ENCODE measurements around the gene ERC2.
"Not testable (repeated sequence)": the region's sequence is repeated elsewhere in the genome, so short reads cannot be mapped to it uniquely, and the experiment has no call there.

The ERC2 gene

DNA sequence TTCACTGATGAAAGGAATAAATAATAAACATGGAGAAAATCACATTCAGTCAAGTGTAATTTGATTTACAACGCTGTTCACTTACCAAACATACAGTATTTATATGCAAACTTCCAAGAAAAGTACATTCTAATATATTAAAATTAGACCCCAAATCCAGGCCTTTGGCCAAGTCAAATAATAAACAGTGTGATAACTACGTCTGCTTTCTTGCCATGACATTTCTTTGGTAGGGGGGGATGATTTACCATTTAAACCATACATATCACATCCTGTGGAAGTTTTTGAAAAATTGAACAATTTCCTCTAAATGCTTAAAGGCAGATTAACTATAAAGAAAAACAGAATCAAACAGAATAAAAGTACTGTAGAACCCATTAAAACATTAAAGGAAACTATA, 613.0 kb downstream of the ERC2 start:
- DNase-seq (ENCODE audit: low spot score) (no peak), FAIRE-seq (no peak)

DNA sequence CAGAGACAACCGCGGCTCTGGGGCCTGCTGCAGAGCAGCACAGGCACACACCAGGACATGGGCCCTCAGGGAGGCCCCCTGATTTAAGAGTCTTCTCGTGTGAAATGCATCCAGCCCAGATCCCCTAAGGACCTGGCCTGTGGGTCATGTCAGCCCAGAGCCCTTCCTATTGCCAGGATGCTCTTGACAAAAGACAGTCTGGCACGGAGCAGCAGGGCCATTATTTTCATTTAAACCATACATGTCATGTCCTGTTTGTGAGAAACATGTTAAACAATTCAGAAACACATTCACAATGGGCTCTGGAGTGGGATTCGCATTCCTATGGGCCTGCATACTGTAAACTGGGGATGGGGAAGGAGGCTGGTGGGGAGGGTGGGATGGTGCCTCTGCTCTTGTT, 613.8 kb downstream of the ERC2 start:
- no peak for FAIRE-seq

DNA sequence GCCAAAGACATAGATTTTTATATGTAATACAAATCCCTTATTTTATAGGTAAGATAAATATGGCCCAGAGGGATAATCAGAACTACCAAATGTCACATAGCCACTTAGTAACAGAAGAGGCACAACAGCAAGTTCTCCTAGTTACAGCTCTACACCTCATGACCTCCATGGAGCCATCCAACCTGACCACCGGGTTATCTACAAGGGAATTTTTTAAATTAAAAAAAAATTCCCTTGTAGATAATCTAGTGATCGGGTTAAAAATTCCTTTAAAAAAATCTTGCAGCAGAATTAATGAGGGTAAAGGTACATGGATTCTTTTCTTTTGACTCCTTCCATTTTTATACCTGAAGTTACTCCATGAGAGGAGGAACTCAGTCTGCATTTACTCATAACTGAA, 615.9 kb downstream of the ERC2 start:
- FAIRE-seq (no peak), DNase-seq (ENCODE audit: low spot score) (no peak)

More for the DNA sequence above, 613.8 kb downstream of the ERC2 start:
- DNase-seq (ENCODE audit: low spot score): no peak

DNA sequence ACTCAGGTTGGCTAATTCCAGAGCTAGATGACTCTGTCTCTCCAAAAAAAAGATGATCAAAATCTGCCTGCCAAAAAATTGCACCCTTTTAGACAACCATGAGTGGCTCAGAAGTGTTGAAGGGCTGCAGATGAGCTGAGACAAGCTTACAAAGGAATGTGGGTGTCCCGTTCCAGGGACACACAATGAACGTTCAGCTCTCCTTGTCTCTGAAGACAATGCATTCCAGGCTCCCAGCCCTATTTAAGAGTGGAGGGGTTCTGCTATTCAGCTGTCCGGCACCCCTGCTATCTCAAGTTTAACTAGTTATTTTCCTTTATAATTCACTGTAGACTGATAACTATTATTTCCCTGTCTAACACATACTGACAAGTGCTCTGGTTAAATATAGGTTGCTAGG, 626.1 kb downstream of the ERC2 start:
- DNase-seq (ENCODE audit: low spot score) (no peak), FAIRE-seq (no peak)

DNA sequence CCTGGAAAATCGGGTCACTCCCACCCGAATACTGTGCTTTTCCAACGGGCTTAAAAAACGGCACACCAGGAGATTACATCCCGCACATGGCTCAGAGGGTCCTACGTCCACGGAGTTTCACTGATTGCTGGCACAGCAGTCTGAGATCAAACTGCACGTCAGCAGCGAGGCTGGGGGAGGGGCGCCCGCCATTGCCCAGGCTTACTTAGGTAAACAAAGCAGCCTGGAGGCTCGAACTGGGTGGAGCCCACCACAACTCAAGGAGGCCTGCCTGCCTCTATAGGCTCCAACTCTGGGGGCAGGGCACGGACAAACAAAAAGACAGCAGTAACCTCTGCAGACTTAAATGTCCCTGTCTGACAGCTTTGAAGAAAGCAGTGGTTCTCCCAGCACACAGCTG, 636.4 kb downstream of the ERC2 start:
- FAIRE-seq; DNase-seq (ENCODE audit: low spot score): not testable (repeated sequence)

DNA sequence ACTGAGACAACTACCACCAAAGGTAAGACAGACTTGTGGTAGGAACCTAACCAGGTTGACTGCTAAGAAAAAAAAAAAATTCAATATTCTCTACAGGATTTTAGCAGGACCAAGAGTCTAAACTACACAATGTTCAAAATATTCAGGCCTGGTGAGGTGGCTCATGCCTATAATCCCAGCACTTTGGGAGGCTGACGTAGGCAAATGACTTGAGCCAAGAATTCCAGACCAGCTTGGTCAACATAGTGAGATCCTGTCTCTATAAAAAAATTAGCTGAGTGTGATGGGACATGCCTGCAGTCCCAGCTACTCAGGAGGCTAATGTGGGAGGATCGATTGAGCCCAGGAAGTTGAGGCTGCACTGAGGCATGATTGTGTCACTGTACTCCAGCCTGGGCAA, 639.6 kb downstream of the ERC2 start:
- DNase-seq (ENCODE audit: low spot score) (no peak), FAIRE-seq (no peak)

DNA sequence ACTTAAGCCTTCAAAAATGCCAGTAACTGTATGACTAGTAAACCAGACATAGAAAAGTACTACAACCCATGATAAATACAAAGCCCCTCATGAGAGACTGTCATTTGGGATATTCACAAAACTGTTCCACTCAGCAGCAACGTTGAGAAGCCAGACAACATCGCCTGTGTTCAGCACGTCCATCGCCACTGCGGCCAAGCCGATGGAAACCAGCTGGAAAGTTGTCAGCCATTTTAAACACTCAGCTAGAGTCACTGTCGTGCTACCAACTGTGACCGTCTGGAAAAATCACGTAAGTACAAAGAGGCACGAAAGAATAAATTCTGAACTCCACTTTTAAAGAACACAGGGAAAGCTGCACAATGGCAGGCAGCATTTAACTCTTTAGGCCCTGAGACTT, 640.5 kb downstream of the ERC2 start:
- no peak for DNase-seq (ENCODE audit: low spot score)
- no peak for FAIRE-seq

DNA sequence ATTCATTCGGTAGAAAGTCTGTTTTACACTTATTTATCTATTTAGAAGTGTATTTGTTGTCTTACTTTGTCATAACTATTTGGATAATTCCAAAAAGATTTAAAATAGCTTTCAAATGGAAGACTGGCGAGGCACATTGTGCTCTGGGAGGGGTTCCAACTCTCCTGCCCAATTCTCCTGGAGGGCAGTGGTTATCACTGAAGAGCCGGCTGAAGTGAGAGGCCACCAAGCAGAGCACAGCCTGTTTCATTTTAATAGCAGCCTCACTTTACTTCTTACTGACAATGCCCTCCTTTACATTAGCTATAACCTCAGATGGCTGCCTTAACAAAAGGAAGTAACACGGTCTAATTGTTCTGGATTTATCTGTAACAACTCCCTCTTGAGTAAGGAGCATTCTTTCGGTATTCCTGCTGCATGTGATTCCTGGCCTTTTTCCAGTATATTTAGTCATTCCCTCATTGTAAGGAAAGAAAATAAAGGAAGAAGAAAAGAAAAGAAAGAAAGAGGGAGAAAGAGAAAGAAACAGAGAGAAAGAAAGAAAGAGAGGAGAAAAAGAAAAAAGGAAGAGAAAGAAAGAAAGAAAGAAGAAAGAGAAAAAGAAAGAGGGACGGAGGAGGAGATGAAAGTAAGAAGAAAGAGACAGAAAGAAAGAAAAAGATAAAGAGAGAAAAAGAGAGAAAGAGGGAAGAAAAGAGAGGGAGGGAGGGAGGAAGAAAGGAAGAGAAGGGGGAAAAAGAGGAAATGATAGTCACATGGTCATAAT, 641.4 kb downstream of the ERC2 start:
- DNase-seq (ENCODE audit: low spot score) (no peak), FAIRE-seq (no peak)

DNA sequence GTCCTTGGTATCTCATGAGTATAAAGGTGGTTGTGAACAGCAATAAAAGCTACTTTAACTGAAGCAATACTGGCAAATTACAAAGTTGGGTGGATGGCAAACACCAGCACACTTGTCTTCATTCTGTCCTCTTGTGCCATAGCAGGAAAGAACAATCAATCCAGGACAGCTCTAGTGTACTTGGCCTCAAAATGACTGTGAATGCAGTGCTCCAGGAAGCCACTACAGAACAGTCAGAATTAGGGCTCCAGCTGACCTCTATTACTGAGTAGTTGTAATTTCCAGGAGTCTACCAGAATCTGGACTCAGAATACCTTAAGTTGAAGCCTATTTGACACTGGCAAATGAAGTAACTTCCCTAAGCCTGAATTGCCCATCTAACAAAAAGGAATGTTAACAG, 642.2 kb downstream of the ERC2 start:
- FAIRE-seq (no peak), DNase-seq (ENCODE audit: low spot score) (no peak)

DNA sequence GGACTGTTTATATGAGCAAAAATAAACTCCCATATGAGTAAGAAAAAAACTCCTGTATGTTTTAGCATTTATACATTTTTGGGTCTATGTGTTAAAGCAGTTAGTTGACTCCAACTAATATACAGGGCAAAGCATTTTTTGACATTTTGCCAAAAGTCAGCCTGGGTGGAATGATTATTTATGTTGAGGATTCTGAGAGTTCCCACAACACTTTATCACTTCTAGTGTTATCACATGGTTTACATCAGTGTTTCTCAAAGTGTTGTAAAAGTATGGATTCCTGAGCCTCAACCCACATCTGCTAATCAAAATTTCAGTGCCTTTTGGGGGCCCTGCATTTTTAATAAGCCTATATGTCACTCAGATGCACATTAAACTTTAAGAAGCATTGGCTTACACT, 643.9 kb downstream of the ERC2 start:
- FAIRE-seq (no peak), DNase-seq (ENCODE audit: low spot score) (no peak)

DNA sequence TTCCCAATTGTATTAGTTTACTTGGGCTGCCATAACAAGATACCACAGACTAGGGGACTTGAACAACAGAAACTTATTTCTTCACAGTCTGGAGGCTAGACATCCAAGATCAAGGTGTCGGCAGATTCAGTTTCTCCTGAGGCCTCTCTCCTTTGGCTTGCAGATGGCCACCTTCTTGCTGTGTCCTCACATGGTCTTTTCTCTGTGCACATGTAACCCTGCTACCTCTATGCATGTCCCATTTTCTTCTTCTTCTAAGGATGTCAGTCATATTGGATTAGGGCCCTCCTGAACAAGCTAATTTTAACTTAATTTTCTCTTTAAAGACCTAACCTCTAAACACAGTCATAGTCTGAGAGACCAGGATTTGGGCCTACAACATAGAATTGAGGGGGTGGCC, 644.4 kb downstream of the ERC2 start:
- no peak for FAIRE-seq
- DNase-seq (ENCODE audit: low spot score): no peak

DNA sequence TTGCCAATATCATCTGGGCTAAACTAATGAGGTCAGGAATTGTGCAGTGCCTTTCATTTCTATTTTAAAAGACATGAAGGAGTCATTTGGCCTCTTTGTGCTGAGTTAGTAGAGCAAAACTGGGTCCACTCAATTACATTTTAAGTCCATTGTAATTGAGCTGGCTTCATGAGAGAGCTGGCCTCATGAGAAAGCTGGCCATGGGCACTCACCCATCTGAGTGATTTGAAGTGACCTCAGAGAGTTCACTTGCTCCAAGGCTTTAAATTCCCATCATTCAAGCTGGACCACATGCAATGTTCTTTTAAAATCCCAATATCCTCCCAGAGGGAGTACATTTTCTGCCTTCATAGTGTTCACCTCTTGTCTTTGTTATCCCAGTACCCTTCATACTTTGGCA, 645.3 kb downstream of the ERC2 start:
- DNase-seq (ENCODE audit: low spot score) (no peak), FAIRE-seq (no peak)

DNA sequence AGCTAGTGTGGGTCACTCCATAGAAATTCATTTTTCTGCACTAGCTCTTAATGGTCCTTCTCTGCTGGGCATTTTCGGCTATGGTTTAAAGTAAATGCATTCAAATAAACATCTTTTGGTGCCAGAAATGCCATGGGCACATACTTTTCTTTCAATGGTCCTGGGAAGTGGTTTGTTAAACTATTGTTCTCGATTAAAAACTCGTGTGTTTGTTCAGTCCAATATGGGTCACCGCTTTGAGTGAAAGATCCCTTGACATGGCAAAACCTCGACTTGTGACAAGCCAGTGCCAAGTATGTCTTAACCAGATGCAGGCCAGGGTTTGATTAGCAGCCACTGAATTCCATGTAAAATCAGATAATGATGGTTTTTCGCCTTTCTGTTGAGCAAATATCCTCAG, 649.3 kb downstream of the ERC2 start:
- FAIRE-seq: no peak
- DNase-seq (ENCODE audit: low spot score): no peak

DNA sequence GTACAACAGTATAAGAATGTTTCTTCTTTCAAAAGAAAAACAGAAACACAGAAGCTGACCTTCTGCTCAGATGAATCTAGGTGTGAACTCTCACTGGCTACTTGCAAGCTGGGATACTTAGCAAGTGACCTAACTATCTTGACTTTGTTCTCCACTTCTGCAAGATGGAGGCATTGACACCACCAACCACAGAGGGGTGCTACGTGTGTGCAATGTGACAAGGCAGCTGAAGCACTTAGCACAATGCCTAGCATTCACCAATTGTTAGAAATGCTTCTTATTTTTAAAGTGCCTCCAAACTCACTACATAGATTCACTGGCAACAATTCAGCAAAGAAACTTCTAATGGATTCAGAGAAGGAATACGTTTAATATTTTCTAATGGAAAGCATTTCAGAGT, 649.8 kb downstream of the ERC2 start:
- DNase-seq (ENCODE audit: low spot score): no peak
- FAIRE-seq: no peak

DNA sequence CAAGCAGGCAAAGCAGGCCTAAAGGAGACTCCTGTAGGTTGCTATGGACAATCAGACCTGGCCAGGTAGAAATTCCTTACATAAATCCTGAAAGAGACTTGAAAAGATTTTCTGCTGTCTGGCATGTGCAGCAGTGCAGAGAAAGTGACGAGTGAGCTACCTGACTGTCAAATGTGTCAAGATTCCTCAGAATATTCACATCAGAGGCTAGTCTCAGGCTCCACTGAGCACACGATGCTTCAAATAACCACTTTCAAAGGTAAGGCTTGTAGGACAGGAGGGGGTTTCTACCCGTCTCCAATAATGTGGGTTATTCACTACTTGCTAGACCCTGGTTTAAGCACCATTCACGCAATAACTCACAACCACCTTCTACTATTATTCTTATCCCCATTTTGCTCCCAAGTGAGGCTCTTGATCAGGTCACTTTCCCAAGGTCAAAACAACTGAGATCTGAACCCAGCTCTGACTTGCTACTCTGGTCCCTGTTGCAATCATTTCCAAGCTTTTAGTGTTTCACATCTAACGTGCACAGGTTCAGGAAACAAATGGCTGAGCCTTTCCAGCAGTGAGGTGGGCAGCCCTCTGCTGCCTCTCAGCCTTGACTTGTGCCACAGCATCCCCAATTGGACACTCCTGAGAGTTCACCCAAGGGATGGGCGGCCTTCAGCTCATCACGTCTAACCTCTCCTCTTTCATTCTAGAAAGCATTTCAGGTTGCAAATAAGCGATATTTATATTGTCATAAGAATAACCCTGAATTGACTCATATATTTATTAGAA, 651.3 kb downstream of the ERC2 start:
- DNase-seq (ENCODE audit: low spot score): no peak
- no peak for FAIRE-seq

DNA sequence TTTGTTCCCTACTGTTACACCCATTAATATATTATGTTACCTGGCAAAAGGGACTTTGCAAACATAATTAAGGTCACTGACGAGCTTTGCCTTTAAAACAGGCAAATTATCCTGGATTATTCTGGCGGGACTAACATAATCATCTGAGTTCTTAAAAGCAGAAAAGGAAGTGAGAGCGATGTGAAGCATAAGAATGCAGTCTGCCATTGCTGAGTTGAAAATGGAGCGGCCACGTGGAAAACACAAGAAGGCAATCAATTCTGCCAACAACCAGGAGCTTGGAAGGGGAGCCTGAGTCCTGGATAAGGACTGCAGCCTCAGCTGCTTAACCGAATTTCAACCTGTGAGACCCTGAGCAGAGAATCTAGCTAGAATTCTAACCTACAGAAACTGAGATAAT, 653.0 kb downstream of the ERC2 start:
- no peak for DNase-seq (ENCODE audit: low spot score)
- no peak for FAIRE-seq

DNA sequence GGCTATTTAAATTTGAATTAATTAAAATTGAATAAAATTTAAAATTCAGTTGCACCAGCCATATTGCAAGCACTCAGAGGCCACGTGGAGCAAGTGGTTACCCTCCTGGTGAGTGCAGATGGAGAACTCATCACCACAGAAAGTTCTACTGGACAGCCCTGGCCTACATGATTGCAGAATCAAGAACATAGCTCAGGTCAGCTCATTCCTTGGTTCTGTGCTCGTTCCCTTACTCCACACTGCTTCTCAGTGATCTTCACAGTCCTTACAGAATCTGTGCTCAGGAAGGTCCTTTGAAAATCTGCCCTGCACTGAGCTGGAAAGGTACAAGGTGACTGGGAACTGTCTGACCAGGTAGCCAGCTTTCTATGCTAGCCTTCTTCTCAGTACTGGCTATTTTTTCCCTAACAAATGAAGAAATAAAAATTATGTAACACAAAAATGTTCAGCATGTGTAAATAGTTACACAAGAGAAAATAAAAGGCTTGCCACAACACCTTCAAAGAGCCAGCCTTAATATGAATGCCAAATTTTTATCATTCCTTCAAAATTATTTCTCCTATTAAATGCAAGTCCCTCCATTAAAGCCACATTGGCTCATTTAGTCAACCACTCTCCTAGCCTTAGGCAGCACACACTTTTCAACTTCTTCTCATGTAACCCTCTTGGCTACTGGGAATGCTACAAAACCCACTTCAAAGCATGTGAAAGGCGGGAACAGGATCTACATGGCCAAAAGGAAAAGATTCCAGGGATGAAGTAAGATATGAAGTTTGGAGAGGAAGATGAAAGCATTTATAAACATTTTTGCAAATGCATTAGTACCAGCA, 654.8 kb downstream of the ERC2 start:
- no peak for FAIRE-seq
- DNase-seq (ENCODE audit: low spot score): no peak

DNA sequence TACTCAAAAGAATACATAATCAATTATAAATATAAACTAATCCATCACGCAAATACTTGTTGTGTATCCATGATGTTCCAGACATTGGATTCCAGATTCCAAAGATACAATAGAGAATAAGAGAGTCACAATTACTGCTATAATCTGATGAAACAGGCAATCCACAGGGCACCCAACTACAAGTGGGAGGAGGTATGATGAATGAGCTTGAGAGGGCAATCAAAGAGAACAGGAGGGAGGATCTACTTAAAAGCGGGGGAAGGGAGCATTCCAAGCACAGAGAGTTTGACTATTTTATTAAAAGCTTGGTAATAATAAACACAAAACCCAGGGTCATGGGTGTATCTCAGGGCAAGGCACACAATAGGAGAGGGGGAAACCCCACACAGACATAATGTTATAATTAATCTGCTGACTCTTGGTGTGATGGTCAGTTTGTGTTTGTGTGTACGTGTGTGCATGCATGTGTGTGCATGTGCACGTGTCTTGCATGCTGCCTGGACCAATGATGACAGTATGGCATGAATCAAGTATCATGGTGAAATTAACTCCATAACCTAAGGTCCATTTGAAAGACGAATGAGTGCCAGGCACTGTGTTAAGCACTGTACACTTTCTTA, 655.8 kb downstream of the ERC2 start:
- DNase-seq (ENCODE audit: low spot score): no peak
- no peak for FAIRE-seq

DNA sequence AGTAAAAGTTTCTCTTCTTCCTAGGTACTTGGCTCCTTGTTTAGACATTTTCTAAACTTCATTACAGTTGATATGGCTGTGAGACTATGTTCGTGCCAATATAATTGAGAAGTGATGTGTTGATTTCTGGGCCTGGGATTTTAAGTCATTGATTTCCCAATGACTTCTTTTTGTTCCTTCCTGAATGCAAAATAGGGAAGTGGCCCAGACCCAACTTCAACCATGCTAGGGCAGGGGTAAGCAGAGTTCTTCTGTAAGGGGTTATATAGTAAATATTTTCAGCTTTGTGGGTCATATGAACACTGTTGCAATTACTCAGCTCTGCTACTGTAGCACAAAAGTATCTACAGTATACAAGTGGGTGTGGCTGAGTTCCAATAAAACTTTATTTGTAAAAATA, 661.1 kb downstream of the ERC2 start:
- FAIRE-seq: no peak
- no peak for DNase-seq (ENCODE audit: low spot score)

DNA sequence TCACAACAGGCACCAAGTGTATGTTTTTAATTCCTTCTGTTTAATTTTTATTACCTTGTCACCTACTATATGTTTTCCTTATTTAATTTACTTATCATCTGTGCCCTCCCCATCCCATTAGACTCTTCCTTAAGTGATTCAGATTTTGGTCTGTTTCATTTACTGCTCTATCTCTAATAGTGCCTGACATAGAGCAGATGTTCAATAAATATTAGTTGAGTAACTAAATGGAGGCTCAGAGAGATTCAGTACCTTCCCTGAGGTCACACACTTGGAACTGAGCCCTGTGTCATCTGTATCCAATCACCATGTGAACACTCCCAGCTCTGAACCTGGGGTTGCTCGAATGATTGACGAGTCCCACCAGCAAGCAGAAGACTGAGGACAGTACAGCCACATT, 663.1 kb downstream of the ERC2 start:
- DNase-seq (ENCODE audit: low spot score) (no peak), FAIRE-seq (no peak)

DNA sequence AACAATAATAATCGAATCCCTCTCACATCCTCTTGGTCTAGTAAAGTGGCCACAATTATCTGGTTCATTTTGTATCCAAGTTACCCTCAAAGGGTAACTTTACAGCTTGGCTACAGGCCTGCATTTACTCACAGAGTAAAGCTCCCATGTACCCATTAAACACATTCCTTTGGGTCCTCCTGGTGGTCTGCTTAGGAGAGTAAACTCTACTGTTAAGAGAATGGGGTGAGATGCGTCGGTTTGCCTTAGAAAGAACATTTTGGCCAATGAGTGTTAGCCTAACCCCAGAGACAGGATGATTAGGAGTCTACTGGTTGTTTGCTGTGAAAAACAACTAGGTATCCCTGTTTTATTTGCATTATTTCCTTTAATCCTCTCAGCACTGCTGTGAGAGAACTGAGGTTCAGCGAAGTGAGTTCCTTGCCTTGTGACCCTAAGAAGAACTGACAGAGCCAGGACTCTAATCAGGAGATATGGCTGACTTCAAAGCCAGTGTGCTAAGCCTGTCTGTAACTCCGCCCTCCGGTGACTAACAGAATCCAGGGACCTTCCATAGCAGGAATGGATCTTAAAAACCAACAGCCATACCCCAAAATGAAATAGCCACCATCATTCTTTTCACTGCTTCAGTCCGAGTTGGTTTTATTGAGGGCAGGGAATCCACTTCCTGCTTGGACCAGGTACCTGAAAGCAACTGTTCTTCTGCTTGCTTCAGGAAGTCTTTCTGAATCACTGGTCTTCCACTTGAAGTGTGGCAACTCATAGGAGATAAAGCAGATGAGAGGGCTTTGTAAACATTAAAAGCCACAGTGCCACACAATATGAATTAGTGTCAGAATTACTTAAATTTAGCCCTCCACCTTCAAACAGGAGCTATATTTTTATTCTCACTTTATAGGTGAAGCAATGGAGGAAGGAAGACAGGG, 663.8 kb downstream of the ERC2 start:
- FAIRE-seq (no peak), DNase-seq (ENCODE audit: low spot score) (no peak)

Data from RCC 7860 (cell line).